K562 (cell line): ENCODE data around the gene LSM4. TPM values are rescaled to one million over a fixed set of nuclear protein-coding genes. Genes with fewer than 3 reads are reported as not detected.
A peak's percentile ranks its signal among the peaks of the same experiment; 100 is the strongest.

ENCODE experiments used
- ELF1 ChIP-seq: fragments of 200-800 bp; sonication (Bioruptor generic); IDR thresholded peaks from 2 replicates; pipeline ENCODE4 v1.6.1; 2016; ENCODE audit warnings: missing genetic modification characterization, missing compliant biosample characterization
- ETS1 ChIP-seq: conservative IDR thresholded peaks from 2 replicates; pipeline ENCODE4 v1.6.1; 2011; ENCODE audit warnings: low read depth, mild to moderate bottlenecking, low read length; ENCODE audit not compliant: control insufficient read depth
- GMEB1 ChIP-seq: fragments of 250-450 bp; sonication (Bioruptor Pico); IDR thresholded peaks from 2 replicates; pipeline ENCODE4 v1.4.0; 2020; ENCODE audit warnings: mild to moderate bottlenecking
- MED1 ChIP-seq: sonication (generic); formaldehyde crosslinking; IDR thresholded peaks from 2 replicates; pipeline ENCODE4 v1.8.1; 2023; ENCODE audit warnings: missing genetic modification reagents, borderline replicate concordance
- MEF2D ChIP-seq: conservative IDR thresholded peaks from 2 replicates; pipeline ENCODE4 v1.6.1; 2016; ENCODE audit warnings: low read depth, missing genetic modification characterization, missing compliant biosample characterization
- NCOA4 ChIP-seq: fragments of 450-650 bp; IDR thresholded peaks from 2 replicates; pipeline ENCODE4 v1.6.1; 2018; ENCODE audit warnings: mild to moderate bottlenecking; ENCODE audit not compliant: partially characterized antibody
- NFE2 ChIP-seq: IDR thresholded peaks from 2 replicates; pipeline ENCODE4 v1.6.1; 2014; ENCODE audit warnings: antibody characterized with exemption, low read depth
- NFIX ChIP-seq: fragments of 250-450 bp; sonication (Bioruptor Pico); IDR thresholded peaks from 2 replicates; pipeline ENCODE4 v1.4.0; 2020; ENCODE audit warnings: low read depth, mild to moderate bottlenecking, moderate library complexity
- NRF1 ChIP-seq, 2 experiments: fragments of 450-650 bp; IDR thresholded peaks in 1 of 2; conservative IDR thresholded peaks in 1 of 2; 2 replicates each; pipeline ENCODE4 v1.6.1; 2014; ENCODE audit warnings: mild to moderate bottlenecking in 2 of 2
- SUPT5H ChIP-seq: fragments of 450-650 bp; IDR thresholded peaks from 2 replicates; pipeline ENCODE4 v1.6.1; 2016
- TAF1 ChIP-seq: IDR thresholded peaks from 2 replicates; pipeline ENCODE4 v1.6.1; 2011; ENCODE audit warnings: mild to moderate bottlenecking, low read length, moderate library complexity; ENCODE audit not compliant: insufficient read depth, control insufficient read depth, severe bottlenecking; ENCODE audit errors: extremely low read depth
- TARDBP ChIP-seq: fragments of 450-650 bp; IDR thresholded peaks from 2 replicates; pipeline ENCODE4 v1.6.1; 2016
- TEAD2 ChIP-seq: fragments of 450-650 bp; IDR thresholded peaks from 2 replicates; pipeline ENCODE4 v1.6.1; 2016; ENCODE audit warnings: missing genetic modification characterization, control low read depth, missing compliant biosample characterization
- TOE1 ChIP-seq, 2 experiments: fragments of 450-650 bp in 1 of 2; sonication (generic) in 1 of 2; formaldehyde crosslinking in 1 of 2; IDR thresholded peaks; 2 replicates each; pipeline versions ENCODE4 v1.7.1 to v1.8.0; 2016 to 2022; ENCODE audit warnings: borderline replicate concordance in 2 of 2, mild to moderate bottlenecking in 2 of 2, antibody characterized with exemption in 1 of 2, inconsistent platforms in 1 of 2, low read depth in 1 of 2, missing genetic modification reagents in 1 of 2, moderate library complexity in 1 of 2
- ZNF121 ChIP-seq: sonication (generic); formaldehyde crosslinking; conservative IDR thresholded peaks from 2 replicates; pipeline ENCODE4 v1.8.0; 2022; ENCODE audit warnings: missing genetic modification reagents
- polyA plus RNA-seq, 8 experiments: library from polyadenylated mRNA; depleted of rRNA in 4 of 8; stranded (reverse) in 5 of 8; unstranded in 3 of 8; fragments of >200 nt; fragmentation: Nextera tagmentation in 2 of 8; fragmentation: Illumina TruSeq in 1 of 8; extraction: Ambion mirVana in 2 of 8; extraction: Trizol in 1 of 8; gene quantifications; 2 replicates each; pipeline versions ENCODE4 v1.2.1 to v1.2.3, GENCODE V29; 2011 to 2014; ENCODE audit warnings: inconsistent platforms in 1 of 8, missing spikeins in 1 of 8
- total RNA-seq, 7 experiments: library from RNA; depleted of rRNA in 6 of 7; stranded (reverse); fragments of >200 nt in 6 of 7; fragmentation: Illumina TruSeq in 2 of 7; extraction: Trizol in 2 of 7; gene quantifications; 2 replicates each; pipeline versions ENCODE4 v1.2.1 to v1.2.3, GENCODE V29; 2011 to 2021; ENCODE audit warnings: low replicate concordance in 1 of 7
- TF ChIP-seq, protein P1 (sequence below), 2 experiments: fragments of 450-650 bp; IDR thresholded peaks; 2 replicates each; pipeline ENCODE4 v1.6.1; 2016; ENCODE audit warnings: mild to moderate bottlenecking in 2 of 2, borderline replicate concordance in 1 of 2, low read depth in 1 of 2, moderate library complexity in 1 of 2

LSM4 gene
- total and polyA plus RNA-seq, 9 of the 15 experiments (the other 6 are each of a cell fraction or from before 2014, with no cell fraction given), result 11.9 to 763 (median 202) TPM

DNA sequence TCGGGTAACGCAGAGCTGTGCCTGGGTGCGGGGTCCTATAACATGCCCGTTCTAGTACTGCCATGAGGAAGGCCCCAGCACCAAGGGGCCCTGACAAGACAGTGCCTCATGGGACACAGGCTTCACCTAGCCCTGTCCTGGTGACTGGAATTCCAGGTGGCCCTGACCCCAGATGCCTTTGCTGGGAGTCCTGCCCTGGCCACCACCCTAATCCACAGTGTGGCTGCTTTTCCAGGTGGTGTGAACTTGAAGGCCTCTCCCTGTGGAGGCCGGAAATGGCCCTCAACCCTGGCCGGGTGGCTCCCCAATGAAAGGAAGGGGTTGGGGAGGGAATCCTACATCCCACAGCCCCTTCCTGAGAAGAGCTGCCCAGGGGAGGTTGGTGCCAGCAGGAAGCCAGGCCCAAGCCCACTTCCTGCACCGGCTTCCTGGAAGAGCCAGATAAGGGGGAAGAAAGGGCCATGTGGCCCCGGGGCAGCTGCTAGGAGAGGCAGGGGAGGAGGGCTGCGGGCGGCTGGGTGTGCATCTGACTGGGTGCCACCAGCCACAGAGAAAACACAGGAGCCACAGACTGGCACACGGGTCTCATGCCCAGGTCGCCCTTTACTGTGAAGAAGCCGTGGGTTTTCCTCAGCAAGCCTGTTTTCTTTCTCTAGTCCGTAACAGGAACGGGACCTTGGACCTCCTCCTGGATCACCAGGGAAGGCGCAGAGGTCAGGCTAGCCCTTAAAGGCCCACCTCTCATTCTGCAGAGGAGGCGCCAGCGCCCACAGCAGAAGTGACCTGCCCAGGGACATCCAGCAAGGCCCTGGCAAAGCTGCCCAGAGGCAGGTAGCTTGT lies 4.7 kb downstream of the LSM4 start (continued):
- TF ChIP-seq TOE1 (IDR thresholded peaks at IDR 0.05; ENCODE audit: borderline replicate concordance) (no peak), TOE1 (CRISPR knock-in tag; IDR thresholded peaks at IDR 0.05; ENCODE audit: borderline replicate concordance, low read depth) (no peak), ELF1 (tag) (peak; percentile 61; the same call in 1 of the 2 replicates), TEAD2 (tag) (no peak), ETS1 (peak; percentile 65; the same call in 1 of the 2 replicates), MED1 (no peak), SUPT5H (no peak), MEF2D (tag) (no peak), TARDBP (no peak), TAF1 (peak; percentile 29), GMEB1 (CRISPR knock-in tag) (no peak), NRF1 (conservative IDR thresholded peaks at IDR 0.05 in 1 of 2, IDR thresholded peaks at IDR 0.05 in 1 of 2) (no peak), NFE2 (no peak), NCOA4 (no peak), ZNF121 (CRISPR knock-in tag) (no peak), NFIX (CRISPR knock-in tag) (no peak)
- TF ChIP-seq, protein P1, sequence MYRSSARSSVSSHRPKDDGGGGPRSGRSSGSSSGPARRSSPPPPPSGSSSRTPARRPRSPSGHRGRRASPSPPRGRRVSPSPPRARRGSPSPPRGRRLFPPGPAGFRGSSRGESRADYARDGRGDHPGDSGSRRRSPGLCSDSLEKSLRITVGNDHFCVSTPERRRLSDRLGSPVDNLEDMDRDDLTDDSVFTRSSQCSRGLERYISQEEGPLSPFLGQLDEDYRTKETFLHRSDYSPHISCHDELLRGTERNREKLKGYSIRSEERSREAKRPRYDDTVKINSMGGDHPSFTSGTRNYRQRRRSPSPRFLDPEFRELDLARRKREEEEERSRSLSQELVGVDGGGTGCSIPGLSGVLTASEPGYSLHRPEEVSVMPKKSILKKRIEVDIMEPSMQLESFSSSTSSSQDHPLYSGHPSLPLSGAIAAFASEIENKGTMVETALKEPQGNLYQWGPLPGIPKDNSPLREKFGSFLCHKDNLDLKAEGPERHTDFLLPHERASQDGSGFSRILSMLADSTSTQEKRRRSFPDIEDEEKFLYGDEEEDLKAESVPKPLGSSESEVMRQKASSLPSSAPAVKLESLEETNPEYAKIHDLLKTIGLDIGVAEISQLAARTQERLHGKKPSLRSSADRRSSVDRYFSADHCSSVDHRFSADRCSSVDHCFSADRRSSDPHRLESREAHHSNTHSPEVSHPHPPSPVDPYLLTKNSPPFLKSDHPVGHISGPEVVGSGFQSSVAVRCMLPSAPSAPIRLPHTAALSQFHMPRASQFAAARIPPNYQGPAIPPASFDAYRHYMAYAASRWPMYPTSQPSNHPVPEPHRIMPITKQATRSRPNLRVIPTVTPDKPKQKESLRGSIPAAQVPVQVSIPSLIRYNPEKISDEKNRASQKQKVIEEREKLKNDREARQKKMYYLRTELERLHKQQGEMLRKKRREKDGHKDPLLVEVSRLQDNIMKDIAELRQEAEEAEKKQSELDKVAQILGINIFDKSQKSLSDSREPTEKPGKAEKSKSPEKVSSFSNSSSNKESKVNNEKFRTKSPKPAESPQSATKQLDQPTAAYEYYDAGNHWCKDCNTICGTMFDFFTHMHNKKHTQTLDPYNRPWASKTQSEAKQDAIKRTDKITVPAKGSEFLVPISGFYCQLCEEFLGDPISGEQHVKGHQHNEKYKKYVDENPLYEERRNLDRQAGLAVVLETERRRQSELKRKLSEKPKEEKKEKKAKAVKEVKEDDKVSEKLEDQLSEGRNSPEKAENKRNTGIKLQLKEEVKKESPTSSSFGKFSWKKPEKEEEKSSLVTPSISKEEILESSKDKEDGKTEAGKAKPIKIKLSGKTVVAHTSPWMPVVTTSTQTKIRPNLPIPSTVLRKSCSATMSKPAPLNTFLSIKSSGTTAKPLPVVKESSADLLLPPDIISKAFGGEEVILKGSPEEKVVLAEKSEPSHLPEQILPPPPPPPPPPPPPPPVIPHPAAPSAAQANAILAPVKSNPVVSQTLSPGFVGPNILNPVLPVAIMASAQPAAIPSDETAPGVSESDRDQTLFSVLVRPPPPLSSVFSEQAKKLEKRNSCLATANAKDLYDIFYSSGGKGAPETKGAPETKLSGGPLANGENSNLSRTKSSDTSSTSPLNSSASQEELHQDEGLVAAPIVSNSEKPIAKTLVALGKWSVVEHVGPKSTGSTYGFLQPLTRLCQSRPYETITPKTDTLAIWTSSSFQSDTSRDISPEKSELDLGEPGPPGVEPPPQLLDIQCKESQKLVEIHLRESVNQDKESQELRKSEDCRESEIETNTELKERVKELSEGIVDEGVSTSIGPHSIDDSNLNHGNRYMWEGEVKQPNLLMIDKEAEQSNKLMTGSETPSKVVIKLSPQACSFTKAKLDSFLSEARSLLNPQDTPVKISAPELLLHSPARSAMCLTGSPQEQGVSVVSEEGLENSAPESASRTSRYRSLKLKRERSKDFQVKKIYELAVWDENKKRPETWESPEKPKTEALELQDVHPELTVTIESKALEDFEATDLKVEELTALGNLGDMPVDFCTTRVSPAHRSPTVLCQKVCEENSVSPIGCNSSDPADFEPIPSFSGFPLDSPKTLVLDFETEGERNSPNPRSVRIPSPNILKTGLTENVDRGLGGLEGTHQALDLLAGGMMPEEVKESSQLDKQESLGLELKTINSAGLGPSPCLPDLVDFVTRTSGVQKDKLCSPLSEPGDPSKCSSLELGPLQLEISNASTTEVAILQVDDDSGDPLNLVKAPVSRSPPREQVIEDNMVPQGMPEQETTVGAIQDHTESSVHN (IDR thresholded peaks at IDR 0.05; ENCODE audit: borderline replicate concordance in 1 of 2, low read depth in 1 of 2), result no peak
